GM21825 (cell line): ENCODE results near the gene HMGB4.

ENCODE experiments used
- ATAC-seq: cut with Tn5 transposase; IDR thresholded peaks from one replicate; pipeline ENCODE4 v1.9.1; 2021; ENCODE audit warnings: mild to moderate bottlenecking, moderate library complexity; ENCODE audit not compliant: unreplicated experiment

HMGB4 gene

DNA sequence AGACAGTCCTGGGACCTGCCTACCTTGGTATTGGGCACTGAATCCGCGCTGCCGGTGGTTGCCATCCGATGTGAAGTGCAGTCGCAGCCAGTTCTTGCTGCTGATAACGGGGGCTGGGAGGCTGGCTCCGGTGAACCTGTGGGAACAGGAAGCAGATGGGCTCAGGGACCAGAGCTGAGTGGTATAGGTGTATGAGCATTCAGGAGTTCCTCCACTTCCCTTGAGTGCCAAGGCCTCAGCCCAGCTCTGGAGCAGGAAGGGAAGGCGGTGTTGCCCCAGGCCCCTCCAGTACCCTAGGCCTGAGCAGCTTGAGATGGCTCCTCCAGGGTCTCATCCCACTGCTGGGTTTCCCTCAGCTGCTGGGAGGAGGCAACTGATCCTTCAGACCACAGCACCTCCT, 17.0 kb upstream of the HMGB4 start:
- ATAC-seq: no peak

DNA sequence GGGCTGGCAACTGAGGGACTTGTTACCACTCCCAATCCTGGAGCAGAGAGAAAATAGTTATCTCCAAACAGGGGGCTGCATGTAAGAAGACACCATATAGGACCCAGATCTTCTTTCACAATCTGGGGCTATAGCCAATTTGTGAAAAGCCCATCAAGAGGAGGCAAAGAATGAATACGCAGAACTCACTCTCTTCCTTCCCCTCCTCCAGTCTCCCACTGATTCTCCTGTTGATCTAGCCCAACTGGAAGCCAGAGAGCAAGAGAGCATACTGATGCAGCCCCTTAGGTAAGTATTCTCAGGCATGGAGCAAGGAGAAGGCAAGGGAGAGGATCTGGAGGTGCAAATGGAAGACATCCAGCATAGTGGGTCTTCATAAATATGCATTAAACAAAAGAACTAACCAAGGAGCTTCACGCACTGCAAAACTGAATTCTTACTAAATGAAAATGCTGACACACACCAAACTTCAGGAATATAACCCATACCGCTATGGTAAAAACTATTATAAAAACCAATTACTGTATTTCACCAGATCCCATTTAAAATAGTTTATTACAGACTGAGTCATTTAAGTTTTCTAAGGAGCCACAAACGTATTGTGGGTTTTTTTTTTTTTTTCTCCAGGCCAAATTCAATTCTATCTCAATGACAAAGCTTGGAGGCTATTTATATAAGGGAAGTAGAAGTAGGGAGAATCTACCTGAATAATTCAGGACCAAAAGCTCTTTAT, 15.5 kb upstream of the HMGB4 start:
- no peak for ATAC-seq

DNA sequence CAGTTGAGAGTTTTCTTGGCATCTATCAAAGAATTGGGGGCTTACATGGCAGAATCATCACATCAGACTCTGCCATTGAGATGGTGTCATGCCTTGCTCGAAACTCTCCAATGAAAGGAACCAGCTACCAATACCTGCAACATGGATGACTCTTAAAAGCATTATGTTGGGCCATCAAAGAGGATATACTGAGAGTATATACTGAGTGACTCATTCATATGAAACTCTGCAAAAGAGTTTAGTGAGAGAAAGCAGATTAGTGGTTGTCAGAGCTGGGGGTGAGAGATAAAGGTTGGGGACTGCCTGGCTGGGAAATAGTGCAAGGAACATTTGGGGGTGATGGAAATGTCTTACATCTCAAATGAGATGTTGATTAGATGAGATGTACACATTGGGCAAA, 14.7 kb upstream of the HMGB4 start:
- no peak for ATAC-seq

DNA sequence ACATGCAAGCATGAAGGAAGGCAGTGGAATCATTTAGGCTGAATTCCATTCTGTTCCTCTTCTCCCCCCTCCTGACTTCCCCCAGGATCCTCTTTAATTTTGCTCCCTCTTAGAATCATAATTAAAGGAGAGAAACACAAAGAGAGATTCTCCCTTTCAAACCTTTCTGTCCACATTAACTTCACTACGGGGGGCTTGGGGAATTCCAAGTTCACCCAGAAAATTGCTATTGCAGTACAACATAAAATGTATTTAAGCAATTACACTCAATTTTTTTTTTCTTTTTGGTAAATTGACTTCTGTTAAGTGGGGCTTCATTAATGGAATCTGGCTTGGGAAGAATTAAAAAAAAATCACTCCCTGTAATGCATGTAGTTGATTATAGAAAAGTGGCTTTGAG, 13.4 kb upstream of the HMGB4 start:
- no peak for ATAC-seq

DNA sequence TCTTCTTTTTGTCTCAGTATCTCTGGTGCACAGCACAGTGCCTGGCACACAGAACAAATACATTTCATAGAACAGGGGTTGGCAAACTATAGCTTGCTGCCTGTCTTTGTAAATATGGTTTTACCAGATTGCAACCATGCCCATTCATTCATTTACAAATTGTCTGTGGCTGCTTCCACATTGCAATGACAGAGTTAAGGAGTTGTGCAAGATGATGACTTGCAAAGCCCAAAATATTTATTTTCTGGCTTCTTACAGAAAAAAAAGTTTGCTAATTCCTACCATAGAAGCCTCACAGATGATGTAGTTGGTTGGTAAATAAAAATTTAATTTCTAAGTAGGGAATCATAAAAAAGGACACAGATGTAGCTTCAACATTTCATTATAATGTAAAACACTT, 11.2 kb upstream of the HMGB4 start:
- no peak for ATAC-seq

DNA sequence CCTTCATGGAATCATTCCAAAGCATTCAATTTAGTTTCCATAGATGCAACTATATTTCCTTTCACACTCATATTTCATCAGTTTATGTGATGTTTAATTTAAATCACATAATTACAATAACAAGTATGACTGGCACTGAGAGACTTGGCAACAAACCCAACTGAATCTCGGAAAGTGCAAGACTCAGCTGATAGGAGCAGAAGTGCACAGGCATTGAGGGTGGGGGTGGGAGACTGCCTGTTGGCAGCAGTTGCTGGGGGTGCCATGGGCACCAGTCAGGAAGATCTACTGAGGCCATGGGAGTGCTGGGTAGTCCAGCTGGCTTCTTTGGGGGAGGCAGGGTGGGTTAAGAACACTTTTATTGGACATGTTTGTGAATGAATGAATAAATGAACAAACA, 10.4 kb upstream of the HMGB4 start:
- ATAC-seq: no peak

- no peak for ATAC-seq
Observed at GRCh38 chr1:33854091-33854490, 9.8 kb upstream of the HMGB4 start.

- no peak for ATAC-seq
Observed at GRCh38 chr1:33860671-33861070, 3.2 kb upstream of the HMGB4 start.

GRCh38 chr1:33864460-33865389, 846 bp downstream of the HMGB4 start:
- ATAC-seq: no peak

GRCh38 chr1:33866281-33866680, 2.4 kb downstream of the HMGB4 start:
- no peak for ATAC-seq

GRCh38 chr1:33867684-33868083, 3.8 kb downstream of the HMGB4 start:
- no peak for ATAC-seq

- ATAC-seq: no peak
Observed at GRCh38 chr1:33872275-33872674, 8.4 kb downstream of the HMGB4 start.

GRCh38 chr1:33872683-33873082, 8.8 kb downstream of the HMGB4 start:
- no peak for ATAC-seq

DNA sequence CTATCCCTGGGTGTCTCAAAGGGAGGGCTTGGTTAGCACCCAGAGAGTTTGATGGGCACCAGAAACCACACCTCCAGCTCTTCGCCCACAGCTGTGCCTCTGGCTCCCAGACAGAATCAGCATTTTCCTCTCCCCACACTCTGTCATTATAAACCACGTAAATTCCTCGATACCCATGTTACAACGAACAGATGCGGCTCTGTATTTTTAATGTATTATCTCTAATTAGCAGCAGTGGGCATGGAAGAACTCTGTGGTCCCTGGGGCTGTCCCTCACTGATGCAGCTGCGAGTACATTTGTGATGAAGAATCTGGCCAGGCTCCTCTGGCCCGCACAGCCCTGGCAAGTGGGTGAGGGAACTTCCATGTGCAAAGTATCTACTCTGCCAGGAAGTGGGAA, 10.8 kb downstream of the HMGB4 start:
- no peak for ATAC-seq

DNA sequence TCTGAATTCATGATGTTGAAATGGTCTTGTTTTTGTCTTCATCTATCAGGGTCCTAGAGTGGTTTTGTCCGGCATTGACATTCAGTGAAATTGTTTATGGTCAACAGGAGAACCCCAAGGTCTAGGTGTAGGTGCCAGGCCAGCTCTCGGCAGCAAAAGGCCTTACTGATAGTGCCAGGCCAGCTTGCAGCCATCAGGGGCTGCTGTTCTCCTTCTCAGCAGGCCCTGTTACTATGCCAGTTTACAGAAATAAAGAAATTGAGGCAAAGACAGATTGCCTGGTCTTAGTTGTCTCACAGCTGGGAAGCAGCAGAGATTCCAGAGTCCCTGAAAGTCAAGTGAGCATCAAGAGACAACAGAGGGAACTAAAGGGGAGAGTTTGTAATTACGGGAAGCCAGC, 12.0 kb downstream of the HMGB4 start:
- no peak for ATAC-seq

- no peak for ATAC-seq
Observed at GRCh38 chr1:33876970-33877650, 13.2 kb downstream of the HMGB4 start.

GRCh38 chr1:33878392-33878791, 14.5 kb downstream of the HMGB4 start:
- no peak for ATAC-seq

GRCh38 chr1:33880305-33880704, 16.4 kb downstream of the HMGB4 start:
- ATAC-seq: no peak

DNA sequence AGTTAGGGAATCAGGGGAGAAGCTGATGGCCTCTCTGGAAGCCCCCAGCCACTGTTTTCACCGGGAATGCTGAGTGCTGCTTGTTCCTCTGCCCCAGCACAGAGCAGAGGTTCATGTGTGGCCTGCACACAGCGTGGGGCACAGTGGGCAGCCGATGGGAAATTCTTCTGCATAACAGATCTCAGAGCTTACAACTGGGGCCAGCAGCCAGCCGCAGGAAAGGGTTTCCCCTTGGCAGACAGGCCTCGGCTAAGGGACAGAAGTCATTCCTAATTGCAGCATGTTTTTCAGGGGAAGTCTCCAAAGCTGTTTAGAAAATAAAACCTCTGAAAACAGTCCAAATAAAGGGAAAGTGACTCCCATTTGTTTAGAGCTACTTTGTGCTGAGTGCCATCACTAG, 22.6 kb downstream of the HMGB4 start:
- no peak for ATAC-seq

DNA sequence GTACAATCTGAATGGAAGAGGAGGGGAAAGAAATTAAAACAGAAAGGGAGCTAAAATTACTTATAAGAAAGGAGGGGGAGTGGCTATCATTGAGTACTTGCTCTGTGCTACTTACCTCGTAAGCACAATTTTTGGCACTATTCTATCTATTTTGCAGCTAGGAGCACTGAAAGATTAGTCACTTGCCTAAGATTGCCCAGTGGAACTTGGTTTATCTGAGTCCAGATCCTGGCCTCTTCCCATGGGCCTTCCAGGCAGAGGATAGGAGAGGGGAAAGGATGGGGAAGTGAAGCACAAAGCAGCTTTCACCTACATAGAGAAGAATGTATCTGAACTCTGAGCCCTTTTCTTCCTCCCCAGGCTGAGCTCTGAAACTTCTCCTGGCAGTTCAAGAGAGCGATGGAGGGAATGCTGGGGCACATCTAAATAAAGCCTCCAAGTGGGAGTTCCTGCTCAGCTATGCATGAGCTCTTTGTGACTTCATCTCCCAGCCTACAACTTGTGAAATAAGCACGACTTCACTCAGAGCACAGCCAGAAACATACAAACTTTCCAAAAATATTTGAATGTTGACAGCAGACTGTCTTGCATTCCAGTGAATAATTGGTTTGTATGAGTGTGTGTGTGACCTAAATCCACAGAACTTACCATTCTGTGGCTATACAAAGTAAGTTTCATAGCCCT, 29.4 kb downstream of the HMGB4 start:
- ATAC-seq: no peak

DNA sequence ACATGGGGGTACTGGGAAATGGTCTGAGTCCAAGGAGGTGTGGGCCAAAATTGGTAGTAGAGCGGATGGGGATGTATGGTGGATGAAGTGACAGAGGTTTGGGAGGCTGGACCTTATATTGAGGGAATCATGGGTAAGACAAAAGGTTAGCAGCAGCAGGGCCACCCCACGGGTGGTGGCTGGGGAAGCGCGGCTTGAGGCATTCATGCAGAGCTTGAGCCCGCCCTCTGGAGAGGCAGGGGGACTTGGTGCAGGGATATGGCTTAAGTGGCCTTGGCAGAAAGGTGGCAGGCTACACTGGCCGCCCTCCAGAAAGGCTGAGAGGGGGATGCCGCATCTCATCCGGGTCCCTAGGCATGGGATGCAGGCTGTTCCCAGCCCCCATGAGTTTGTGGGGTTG, 31.5 kb downstream of the HMGB4 start:
- no peak for ATAC-seq
